Upper lobe of right lung (tissue), 1 donor: Measurements from ENCODE around the gene IFNA4. TPM values are rescaled to one million over a fixed set of nuclear protein-coding genes. Genes with fewer than 3 reads are reported as not detected.
"Not testable (repeated sequence)": the region's sequence is repeated elsewhere in the genome, so short reads cannot be mapped to it uniquely, and the experiment has no call there.

Source experiments
- ATAC-seq: fragments of 200-7000 bp; cut with Tn5 transposase; one replicate; pipeline ENCODE4 v1.9.1; 2020; ENCODE audit warnings: mild to moderate bottlenecking, moderate library complexity
- DNase-seq: peaks from one replicate; pipeline ENCODE4 v3.0.0-alpha.2; 2020
- H3K27ac ChIP-seq: fragments of 200-600 bp; one replicate; pipeline ENCODE4 v1.8.0; 2022
- H3K27me3 ChIP-seq: fragments of 200-600 bp; one replicate; pipeline ENCODE4 v1.8.0; 2022; ENCODE audit warnings: mild to moderate bottlenecking
- H3K36me3 ChIP-seq: fragments of 200-600 bp; one replicate; pipeline ENCODE4 v1.8.0; 2022
- H3K4me1 ChIP-seq: fragments of 200-600 bp; one replicate; pipeline ENCODE4 v1.8.0; 2022
- H3K4me3 ChIP-seq: fragments of 200-600 bp; one replicate; pipeline ENCODE4 v1.8.0; 2022; ENCODE audit warnings: mild to moderate bottlenecking
- H3K9me3 ChIP-seq: fragments of 200-600 bp; one replicate; pipeline ENCODE4 v1.8.0; 2022
- intact Hi-C: fragments of 100-400 bp; cut with DNase I; formaldehyde crosslinking; loops from one replicate; pipeline ENCODE4 v1.11.0; 2022
- total RNA-seq: library from RNA; stranded (reverse); fragmentation: NEBNext Ultra II Directional; extraction: Animal tissue kit (Norgen Biotek cat#: 25700); gene quantifications from one replicate; pipeline ENCODE4 v1.2.1, GENCODE V29; 2021
- TF ChIP-seq, protein P1 (sequence below): fragments of 200-600 bp; IDR thresholded peaks from one replicate; pipeline ENCODE4 v1.8.0; 2022; ENCODE audit warnings: antibody characterized with exemption
- donor health status: DM: no; HTN: yes; CAD: no; lungs with severe emphysema.

IFNA4 gene
- total RNA-seq, 1 donor from 2014 or later: not detected

DNA sequence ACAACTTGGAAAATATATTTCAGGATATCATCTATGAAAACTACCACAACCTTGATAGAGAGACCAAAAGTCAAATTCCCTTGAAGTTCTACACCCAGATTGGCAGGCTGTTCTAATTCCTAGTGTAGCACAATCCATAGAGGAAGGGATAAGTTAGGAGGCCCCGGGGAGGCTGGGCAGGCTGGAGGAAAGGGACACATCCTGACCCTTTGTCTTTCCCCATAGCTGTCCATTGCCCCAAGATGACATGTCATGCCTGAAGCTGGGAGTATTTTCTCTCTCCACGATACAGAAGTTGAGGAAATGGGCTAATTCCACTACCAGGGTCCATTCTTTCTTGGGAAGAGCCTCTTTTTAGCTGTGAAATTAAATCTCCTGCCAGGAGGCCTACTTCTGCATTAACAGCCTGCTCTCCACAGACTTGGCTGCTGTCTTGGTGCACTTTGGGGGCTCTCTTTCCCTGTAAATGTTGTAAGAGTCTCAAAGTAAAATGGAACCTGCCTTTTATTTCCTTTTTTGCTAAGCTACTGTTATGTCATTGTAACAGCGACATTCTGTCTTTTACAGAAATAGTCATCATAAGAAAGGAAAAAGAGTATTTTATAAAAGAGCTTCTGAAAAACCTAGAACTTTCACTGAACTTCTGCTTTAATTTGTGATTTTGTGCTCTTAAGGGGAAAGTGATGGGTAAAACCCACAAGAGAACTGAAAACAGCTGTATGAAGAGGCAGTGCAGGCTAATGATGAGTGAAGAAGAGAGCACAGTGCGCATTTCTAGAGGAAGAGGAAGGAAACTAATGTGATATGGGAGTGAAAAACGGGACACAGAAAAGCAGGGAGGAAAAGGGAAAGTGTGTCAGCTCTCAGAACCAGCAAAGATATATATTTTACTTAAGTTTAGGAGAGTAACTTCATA is 26.3 kb upstream of the IFNA4 start:
- H3K27me3 ChIP-seq, H3K27ac ChIP-seq, DNase-seq, H3K4me1 ChIP-seq, ATAC-seq, H3K36me3 ChIP-seq, H3K4me3 ChIP-seq, intact Hi-C loops, H3K9me3 ChIP-seq: not testable (repeated sequence)
- TF ChIP-seq, protein P1, sequence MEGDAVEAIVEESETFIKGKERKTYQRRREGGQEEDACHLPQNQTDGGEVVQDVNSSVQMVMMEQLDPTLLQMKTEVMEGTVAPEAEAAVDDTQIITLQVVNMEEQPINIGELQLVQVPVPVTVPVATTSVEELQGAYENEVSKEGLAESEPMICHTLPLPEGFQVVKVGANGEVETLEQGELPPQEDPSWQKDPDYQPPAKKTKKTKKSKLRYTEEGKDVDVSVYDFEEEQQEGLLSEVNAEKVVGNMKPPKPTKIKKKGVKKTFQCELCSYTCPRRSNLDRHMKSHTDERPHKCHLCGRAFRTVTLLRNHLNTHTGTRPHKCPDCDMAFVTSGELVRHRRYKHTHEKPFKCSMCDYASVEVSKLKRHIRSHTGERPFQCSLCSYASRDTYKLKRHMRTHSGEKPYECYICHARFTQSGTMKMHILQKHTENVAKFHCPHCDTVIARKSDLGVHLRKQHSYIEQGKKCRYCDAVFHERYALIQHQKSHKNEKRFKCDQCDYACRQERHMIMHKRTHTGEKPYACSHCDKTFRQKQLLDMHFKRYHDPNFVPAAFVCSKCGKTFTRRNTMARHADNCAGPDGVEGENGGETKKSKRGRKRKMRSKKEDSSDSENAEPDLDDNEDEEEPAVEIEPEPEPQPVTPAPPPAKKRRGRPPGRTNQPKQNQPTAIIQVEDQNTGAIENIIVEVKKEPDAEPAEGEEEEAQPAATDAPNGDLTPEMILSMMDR: peak; percentile 28

DNA sequence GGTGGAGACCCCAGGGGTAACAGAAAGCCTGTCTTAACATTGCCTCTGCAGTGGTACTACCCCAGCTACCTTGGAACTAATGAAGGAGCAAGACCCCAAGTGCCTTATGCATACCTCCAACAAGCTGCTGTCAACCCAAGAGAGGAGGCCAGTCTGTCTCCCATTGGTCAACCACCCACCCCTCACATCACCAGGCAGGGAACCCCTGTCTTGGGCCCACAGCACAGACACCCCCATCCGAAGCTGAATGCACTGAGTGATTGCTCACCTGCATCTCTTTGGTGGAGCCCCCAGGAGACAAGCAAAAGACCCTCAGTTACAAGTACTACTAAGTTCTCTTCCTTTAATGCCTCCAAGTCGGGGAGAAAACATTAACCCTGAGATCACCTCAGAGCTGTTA is 24.8 kb upstream of the IFNA4 start:
- H3K27me3 ChIP-seq, H3K4me3 ChIP-seq, H3K27ac ChIP-seq, H3K36me3 ChIP-seq, DNase-seq, intact Hi-C loops, H3K4me1 ChIP-seq, H3K9me3 ChIP-seq: not testable (repeated sequence)
- ATAC-seq: peak; percentile 43

DNA sequence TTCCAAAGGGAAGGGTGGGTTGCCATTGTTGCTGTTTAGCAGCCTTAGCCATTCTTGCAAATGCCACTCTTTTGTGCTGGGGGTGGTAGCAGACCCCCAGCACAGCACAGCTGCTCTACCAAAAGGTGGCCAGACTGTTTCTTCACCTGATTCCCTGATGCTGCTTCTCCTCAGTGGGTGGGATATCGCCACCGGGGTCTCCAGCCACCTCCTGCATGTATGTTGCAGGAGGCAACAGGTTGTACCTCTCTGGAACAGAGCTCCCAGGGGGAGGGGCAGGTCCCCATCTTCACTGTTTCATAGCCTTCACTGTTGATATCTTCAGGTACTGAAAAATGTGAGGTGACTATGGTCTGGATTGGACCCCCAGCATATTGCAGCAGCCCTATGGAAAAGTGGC is 23.4 kb upstream of the IFNA4 start:
- H3K4me3 ChIP-seq, intact Hi-C loops, H3K9me3 ChIP-seq, H3K4me1 ChIP-seq, DNase-seq, H3K27me3 ChIP-seq, ATAC-seq, H3K36me3 ChIP-seq, H3K27ac ChIP-seq: not testable (repeated sequence)

DNA sequence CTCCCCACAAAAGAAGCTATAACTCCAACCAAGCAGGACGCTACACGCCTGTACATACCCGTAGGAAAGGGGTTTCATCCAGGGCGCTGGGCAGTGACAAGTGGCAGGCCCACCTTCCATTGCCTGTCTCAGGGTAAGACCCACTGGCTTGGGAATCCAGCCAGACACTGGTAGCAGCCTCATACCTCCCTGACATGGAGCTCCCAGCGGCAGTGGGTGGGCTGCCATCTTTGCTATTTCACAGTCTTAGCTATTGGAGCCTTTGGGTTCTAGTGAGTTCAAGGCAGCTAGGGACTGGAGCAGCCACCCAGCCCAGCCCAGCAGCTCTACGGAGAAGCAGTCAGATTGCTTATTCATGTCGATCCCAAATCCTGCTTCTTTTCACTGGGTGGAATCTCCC is 22.9 kb upstream of the IFNA4 start:
- no peak for DNase-seq

DNA sequence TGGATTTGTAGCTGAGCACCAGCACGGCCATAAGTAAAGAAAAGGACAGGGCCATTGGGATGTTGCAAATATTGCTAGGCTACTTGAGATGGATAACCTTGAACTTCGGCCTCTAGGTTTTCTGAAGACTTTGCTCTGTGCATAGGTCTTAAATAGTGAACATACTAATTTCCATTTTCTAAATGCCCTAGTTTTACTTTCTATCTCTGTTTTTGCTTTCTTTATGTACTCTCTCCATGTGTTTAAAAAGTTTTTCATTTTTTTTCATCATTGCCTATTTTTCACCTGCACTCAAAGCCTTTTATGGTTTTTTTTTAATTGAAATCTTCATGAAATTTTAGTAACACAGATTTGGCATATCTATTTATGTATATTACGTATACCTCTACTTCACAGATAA is 19.7 kb upstream of the IFNA4 start, which contains the start of gene IFNA10:
Gene IFNA10 (minus strand): TSS at position 101 of the 400 bp plus-strand sequence. CDS start 46 bp downstream, at position 55.
- DNase-seq, H3K9me3 ChIP-seq: not testable (repeated sequence)

More for the DNA sequence above, 22.9 kb upstream of the IFNA4 start:
- Histone ChIP-seq H3K36me3 (no peaks in the 10 kb centered on the region), H3K27me3 (no peaks in the 10 kb centered on the region), H3K4me3 (no peak overlapping the region), H3K27ac (no peak overlapping the region), H3K9me3 (no peaks in the 10 kb centered on the region), H3K4me1 (no peaks in the 10 kb centered on the region)
- intact Hi-C loops: no loop called here
- TF ChIP-seq, protein P1: no peak
- ATAC-seq: no peak

DNA sequence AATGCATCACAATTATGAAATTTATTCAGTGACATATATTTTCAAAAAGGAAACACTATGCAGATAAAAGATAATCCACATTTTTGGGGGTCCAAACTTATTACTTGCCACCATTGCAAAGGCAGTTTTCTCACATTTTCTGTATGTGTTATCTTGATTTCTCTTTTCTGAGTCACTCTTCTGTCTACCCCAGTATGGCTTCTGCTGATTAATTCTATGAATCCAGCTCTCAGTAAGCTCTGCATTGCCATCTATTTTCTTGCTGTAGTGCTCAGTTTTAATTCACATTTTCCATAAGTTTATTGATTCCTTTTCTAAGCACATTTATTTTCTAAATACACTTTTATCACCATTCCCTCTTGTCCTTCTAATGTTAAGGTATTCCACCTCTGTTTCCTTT is 17.8 kb upstream of the IFNA4 start:
- Histone ChIP-seq H3K27ac (no peak overlapping the region), H3K9me3 (no peaks in the 10 kb centered on the region), H3K4me1 (no peaks in the 10 kb centered on the region), H3K4me3 (no peak overlapping the region), H3K27me3 (no peaks in the 10 kb centered on the region), H3K36me3 (no peaks in the 10 kb centered on the region)
- TF ChIP-seq, protein P1: no peak
- DNase-seq: no peak
- ATAC-seq: no peak
- intact Hi-C loops: no loop called here

More for the DNA sequence above, 19.7 kb upstream of the IFNA4 start, which contains the start of gene IFNA10:
- intact Hi-C loops, H3K36me3 ChIP-seq, H3K27ac ChIP-seq, H3K27me3 ChIP-seq, H3K4me1 ChIP-seq, ATAC-seq, H3K4me3 ChIP-seq: not testable (repeated sequence)

DNA sequence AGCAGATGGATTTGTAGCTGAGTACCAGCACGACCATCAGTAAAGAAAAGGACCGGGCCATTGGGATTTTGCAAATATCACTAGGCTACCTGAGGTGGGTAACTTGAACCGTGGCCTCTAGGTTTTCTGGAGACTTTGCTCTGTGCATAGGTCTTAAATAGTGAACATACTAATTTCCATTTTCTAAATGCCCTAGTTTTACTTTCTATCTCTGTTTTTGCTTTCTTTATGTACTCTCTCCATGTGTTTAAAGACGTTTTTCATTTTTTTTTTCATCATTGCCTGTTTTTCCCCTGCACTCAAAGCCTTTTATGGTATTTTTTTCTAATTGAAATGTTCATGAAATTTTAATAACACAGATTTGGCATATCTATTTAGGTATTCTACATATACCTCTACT is 14.7 kb upstream of the IFNA4 start, which contains the start of gene IFNA7:
Gene IFNA7 (minus strand): TSS at position 101 of the 400 bp plus-strand sequence. CDS start 40 bp downstream, at position 61.
- H3K4me3 ChIP-seq, H3K4me1 ChIP-seq, DNase-seq, H3K27ac ChIP-seq, H3K27me3 ChIP-seq, ATAC-seq, H3K9me3 ChIP-seq, intact Hi-C loops, H3K36me3 ChIP-seq: not testable (repeated sequence)
